Fibroblast of skin of left biceps (primary cell): Measurements from ENCODE around the gene DLG3.
"Not testable (repeated sequence)": the region's sequence is repeated elsewhere in the genome, so short reads cannot be mapped to it uniquely, and the experiment has no call there.

Experiments
- DNase-seq, 2 experiments: peaks; one replicate each; pipeline ENCODE4 v3.0.0-alpha.2; 2013; ENCODE audit warnings: low read depth in 2 of 2

Gene DLG3

GRCh38 chrX:70476934-70477733, 32.5 kb downstream of the DLG3 start:
- DNase-seq = no peak

GRCh38 chrX:70477734-70478075, 33.1 kb downstream of the DLG3 start:
- no peak for DNase-seq

DNA sequence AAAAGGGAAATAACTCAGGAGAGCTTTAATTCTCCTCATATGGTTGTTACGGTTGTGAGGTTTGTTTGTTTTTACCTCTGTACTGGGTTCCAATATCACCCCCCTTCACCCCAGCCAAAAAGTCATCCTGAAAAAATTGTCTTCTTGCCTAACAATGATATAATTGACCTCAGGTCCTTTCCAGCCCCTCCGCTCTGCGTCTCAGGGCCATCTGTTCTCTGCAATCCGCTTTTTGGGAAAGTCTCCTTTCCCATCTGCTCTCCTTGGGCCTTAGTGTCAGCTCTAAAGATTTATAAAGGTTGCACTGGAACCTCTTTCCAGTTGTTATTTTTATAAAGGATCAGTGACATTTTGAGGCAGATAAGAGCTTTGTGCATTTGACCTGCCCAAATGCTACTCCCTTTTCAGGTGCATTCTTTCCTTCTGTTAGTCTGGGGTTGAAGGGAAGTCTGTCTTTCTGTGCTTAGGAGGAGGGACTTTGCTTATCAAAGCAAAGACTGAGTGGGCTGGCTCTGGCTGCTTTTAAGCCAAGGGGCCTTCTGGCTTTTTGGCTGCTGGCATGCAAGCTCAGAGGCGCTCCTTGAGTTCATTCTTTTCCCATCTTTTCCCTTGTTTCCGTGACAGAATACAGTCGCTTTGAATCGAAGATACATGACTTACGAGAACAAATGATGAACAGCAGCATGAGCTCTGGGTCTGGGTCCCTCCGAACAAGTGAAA, 34.1 kb downstream of the DLG3 start:
- DNase-seq = no peak

GRCh38 chrX:70479247-70479921, 34.7 kb downstream of the DLG3 start:
- peak; percentile 18 to 29 for DNase-seq

DNA sequence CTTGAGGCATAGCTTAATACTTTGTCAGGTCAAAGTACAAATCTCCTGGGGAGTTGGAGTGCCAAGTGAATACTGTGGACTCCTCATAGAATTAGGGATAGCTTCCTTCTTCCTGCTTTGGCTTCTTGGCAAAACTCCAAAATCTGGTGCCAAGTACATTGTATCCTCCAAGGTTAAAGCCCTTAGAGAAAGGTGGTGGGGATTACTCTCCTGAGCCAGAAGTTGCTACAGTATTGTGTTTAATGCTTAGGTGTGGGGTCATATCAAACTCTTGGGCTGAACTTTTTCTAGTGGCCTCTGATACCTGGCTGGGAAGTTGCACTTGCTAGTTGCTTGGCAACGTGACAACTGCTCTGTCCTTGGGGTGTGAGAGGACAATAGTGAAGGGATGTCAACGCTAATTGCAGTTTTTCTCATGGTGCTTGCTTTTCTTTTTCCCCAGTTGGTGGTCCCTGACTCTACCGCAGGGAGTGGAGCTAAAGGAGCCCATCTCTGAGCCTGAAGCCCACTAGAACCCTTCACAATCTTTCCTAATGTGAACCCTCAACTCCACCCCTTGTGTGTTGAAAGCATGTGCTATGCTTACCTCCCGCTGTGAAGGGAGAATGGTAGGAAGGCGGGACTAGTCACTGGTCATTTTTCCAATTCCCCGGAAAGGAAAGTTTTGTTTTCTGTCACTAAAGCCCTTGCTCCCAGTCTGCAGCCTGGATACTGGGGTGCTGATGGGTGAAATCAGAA, 35.5 kb downstream of the DLG3 start:
- no peak for DNase-seq

DNA sequence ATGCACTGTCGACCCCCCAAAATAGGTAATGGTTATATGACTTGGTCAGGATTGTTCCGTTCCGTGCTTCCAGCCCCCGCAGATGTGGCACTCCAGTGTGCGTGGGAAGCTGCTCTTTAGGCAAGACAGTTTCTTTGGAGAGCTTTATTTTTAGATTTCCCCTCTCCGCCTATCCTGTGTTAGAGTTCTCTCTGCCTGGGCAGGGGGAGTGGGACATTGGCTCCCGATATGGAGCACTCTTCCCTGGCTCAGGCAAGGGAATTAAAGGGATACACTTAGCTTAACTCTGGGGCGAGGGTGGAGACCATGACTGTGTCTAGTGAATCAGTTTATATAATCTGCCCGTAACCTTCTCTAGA, 36.0 kb downstream of the DLG3 start:
- DNase-seq = no peak

DNA sequence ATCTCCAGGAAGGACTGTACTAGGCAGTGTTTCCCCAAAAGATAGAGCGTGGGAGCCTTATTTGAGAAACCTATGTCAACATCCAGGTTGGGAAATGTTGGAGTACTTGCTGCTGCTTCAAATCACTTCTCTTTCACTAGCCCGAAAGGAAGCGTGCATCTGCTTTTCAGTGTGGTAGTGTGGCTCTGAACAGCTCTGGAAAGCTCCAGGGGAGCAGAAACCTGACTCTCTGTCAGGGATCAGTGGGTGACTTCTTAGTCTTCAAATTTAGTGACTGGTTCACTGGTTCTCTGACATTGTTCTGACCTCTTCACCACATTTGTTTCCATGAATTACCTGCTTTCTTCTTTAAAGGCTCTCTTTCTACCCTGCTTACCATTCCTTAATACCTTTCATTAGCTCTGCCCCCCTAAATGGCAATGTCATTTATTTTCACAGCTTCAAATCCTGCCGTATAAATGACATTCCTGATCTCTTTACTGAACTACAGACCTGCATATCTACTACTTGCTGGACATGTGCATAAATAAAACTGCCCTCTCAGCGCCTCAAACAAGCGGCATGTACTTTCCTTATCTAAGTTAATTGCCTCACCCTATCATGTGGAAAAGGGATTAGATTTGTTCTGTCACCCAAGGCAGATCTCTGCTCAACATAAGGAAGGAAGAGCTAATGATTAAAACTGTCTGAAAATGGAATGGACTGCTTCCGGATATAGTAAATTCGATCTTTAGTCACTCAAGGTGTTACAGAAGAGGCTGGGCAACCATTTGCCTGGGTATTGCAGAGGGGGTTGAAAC, 37.0 kb downstream of the DLG3 start:
- no peak for DNase-seq

DNA sequence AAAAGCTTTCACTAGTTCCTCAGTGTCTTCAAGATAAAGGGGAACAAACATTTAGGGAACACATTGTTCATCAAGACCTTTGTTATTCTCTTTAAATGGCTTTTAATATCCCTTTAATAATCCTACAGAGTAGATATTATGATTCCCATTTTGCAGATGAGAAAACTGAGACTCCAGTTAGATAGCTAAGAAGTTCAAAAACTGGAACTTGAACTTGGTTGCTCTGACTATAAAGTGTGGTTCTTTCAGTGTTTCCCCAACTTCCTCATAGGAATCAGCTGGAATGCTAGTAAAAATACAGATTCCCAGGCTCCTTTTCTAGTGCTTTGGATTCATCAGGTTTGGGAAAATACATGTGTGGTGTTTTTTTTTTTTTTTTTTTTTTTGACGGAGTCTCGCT, 37.7 kb downstream of the DLG3 start:
- no peak for DNase-seq

DNA sequence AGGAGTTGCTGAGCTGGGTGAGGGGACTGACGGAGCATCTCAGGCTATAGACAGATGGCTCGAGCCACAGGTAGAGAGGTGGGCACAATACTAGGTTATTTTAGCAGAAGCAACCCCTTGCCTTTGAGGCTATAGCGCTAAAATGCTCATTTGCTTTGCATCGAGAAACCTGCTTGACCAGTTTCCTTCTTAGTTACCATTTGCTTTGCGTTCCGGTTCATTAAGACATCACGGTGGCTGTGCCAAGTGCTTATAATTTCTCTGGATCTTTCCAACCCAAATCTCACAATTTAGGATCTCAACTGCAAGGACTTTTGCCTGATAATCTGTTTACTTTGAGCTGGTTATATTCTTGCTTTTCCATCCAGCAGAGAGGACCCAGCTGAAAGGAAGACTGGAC, 40.8 kb downstream of the DLG3 start:
- DNase-seq = no peak

- no peak for DNase-seq
Observed at GRCh38 chrX:70488856-70489255, 44.2 kb downstream of the DLG3 start.

DNA sequence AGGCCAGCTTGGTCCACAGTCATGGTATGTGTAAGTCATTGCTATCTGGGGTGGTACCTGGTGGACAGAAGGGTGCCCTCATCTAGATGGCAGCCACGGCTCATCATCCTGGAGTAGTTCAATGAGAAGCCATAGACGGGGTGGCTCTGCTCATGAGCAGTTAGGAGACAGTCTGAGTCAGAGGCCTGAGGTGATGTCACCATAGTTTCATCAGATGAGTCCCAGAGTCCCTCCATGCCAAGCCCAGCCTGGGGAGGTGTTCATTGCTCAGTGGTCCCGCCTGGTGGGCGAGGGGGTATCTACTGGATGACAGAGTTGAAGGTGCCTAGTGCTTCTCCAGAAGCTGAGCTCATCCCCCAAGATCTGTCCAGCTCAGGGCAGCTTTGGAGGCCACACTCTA, 49.8 kb downstream of the DLG3 start:
- no peak for DNase-seq

DNA sequence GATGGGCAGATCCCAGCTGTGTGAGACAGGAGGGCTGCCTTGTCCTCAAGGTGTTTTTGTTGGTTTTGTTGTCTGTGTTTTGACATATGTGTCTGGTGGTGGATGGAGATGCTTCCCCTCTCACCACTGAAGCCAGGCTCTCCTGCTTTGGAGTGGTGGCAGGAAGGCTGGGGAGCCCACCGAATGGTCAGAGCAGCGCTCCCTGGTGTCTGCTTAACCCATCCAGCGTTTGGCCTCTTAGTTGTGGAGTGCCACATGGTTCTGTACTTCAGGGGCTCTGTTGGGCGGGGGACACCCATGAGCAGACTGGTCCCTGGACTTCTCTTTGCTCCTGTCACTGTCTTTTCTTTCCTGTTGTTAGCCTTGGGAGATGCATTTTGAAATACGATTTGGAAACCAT, 51.9 kb downstream of the DLG3 start:
- DNase-seq = no peak

GRCh38 chrX:70497026-70497425, 52.4 kb downstream of the DLG3 start:
- no peak for DNase-seq

DNA sequence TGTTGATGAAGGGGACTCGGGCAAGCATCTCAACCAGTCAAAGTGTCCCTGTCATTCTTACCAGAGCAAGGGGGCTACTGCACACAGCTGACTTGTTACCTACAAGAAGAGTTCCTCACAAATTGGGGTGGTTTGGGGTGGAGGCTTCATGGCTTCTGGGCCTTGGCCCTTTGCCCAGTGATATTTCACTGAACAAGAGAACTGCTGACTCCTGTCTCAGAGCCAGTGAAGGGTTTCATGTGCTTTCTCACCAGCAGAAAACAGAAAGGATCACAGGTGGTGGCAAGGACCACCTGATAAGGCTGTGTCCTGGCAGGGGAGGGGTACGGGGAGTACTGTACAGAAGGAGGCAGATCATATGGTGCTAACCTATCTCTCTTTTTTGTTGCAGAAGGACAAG, 53.5 kb downstream of the DLG3 start:
- no peak for DNase-seq

DNA sequence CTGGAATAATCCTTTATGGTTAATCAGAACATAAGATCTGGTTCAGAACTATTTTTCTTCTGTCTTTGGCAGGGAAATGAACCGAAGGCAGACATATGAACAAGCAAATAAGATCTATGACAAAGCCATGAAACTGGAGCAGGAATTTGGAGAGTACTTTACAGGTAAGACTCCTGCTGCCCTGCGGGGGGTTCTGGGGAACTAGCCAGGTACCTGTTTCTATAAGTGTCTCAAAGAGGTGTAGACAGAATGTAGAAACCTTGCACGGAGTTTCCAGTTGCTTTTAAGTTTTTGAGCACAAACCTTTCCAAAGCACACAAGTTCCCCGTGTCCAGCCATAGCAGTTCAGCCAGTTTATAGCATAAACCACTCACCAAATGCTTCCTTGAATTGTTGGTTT, 56.2 kb downstream of the DLG3 start:
- DNase-seq = no peak

- no peak for DNase-seq
Observed at GRCh38 chrX:70504772-70505450, 60.3 kb downstream of the DLG3 start.

DNA sequence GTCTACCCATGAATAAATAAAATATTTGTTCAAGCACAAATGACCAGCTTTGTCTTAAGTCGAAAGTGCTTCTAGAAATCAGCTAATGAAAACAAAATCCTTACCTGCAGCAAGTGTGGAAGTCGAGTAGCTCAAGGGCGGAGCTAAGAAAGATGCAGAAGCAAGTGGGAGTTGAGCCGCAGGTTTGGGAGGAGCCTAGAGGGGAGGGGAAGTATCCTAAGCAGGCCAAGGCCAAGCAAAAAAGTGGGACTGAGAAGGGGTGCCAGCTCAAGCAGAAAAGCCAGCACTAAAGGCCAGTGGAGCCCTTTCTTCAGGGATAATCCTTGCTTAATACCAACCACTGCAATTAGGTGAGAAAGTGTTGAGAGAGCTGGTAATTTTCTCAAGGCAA, 60.8 kb downstream of the DLG3 start:
- DNase-seq = no peak

GRCh38 chrX:70508296-70508911, 63.8 kb downstream of the DLG3 start:
- DNase-seq = no peak

GRCh38 chrX:70509078-70509477, 64.4 kb downstream of the DLG3 start:
- no peak for DNase-seq

GRCh38 chrX:70515270-70515669, 70.6 kb downstream of the DLG3 start:
- not testable (repeated sequence) for DNase-seq
